Measurements from ENCODE around the gene DDX41. TPM values are rescaled to one million over a fixed set of nuclear protein-coding genes. Genes with fewer than 3 reads are reported as not detected.
"Not testable (repeated sequence)": the region's sequence is repeated elsewhere in the genome, so short reads cannot be mapped to it uniquely, and the experiment has no call there.

DDX41 gene
- total RNA-seq, 2 experiments from 2014 or later = 211 to 220 TPM

- DNase-seq = no peak
- H3K4me1 Mint-ChIP-seq = peaks cover 12% of the 10 kb centered on the region
- H3K4me3 Mint-ChIP-seq = no peak overlapping the region
- no peaks in the 10 kb centered on the region for H3K36me3 Mint-ChIP-seq
- H3K9me3 Mint-ChIP-seq = no peaks in the 10 kb centered on the region
- H3K27ac Mint-ChIP-seq = no peak overlapping the region
- no peaks in the 10 kb centered on the region for H3K27me3 Mint-ChIP-seq
These were observed 28.9 kb upstream of the DDX41 start for GRCh38 chr5:177545487-177546257.

GRCh38 chr5:177542816-177543465 is 26.2 kb upstream of the DDX41 start:
- H3K9me3 Mint-ChIP-seq = no peaks in the 10 kb centered on the region
- H3K4me3 Mint-ChIP-seq = no peak overlapping the region
- H3K27me3 Mint-ChIP-seq = no peaks in the 10 kb centered on the region
- DNase-seq = no peak
- H3K36me3 Mint-ChIP-seq = no peaks in the 10 kb centered on the region
- H3K4me1 Mint-ChIP-seq = peaks cover 7% of the 10 kb centered on the region
- H3K27ac Mint-ChIP-seq = no peak overlapping the region

- Mint-ChIP-seq H3K9me3 (no peaks in the 10 kb centered on the region), H3K4me1 (peaks cover 5% of the 10 kb centered on the region), H3K27me3 (no peaks in the 10 kb centered on the region), H3K4me3 (no peak overlapping the region), H3K36me3 (peaks cover under 1% of the 10 kb centered on the region), H3K27ac (no peak overlapping the region)
- no peak for DNase-seq
These were observed 23.7 kb upstream of the DDX41 start for GRCh38 chr5:177540438-177540837.

- no peak overlapping the region for H3K27ac Mint-ChIP-seq
- H3K27me3 Mint-ChIP-seq = no peaks in the 10 kb centered on the region
- H3K36me3 Mint-ChIP-seq = peaks cover 2% of the 10 kb centered on the region
- peaks cover 5% of the 10 kb centered on the region for H3K4me1 Mint-ChIP-seq
- DNase-seq = no peak
- no peaks in the 10 kb centered on the region for H3K9me3 Mint-ChIP-seq
- no peak overlapping the region for H3K4me3 Mint-ChIP-seq
These were observed 22.6 kb upstream of the DDX41 start for GRCh38 chr5:177539411-177539810.

GRCh38 chr5:177538876-177539275 is 22.1 kb upstream of the DDX41 start:
- DNase-seq = no peak
- no peaks in the 10 kb centered on the region for H3K9me3 Mint-ChIP-seq
- no peak overlapping the region for H3K4me3 Mint-ChIP-seq
- peaks cover 2% of the 10 kb centered on the region for H3K36me3 Mint-ChIP-seq
- H3K27me3 Mint-ChIP-seq = no peaks in the 10 kb centered on the region
- H3K27ac Mint-ChIP-seq = no peak overlapping the region
- H3K4me1 Mint-ChIP-seq = peaks cover 5% of the 10 kb centered on the region

DNA sequence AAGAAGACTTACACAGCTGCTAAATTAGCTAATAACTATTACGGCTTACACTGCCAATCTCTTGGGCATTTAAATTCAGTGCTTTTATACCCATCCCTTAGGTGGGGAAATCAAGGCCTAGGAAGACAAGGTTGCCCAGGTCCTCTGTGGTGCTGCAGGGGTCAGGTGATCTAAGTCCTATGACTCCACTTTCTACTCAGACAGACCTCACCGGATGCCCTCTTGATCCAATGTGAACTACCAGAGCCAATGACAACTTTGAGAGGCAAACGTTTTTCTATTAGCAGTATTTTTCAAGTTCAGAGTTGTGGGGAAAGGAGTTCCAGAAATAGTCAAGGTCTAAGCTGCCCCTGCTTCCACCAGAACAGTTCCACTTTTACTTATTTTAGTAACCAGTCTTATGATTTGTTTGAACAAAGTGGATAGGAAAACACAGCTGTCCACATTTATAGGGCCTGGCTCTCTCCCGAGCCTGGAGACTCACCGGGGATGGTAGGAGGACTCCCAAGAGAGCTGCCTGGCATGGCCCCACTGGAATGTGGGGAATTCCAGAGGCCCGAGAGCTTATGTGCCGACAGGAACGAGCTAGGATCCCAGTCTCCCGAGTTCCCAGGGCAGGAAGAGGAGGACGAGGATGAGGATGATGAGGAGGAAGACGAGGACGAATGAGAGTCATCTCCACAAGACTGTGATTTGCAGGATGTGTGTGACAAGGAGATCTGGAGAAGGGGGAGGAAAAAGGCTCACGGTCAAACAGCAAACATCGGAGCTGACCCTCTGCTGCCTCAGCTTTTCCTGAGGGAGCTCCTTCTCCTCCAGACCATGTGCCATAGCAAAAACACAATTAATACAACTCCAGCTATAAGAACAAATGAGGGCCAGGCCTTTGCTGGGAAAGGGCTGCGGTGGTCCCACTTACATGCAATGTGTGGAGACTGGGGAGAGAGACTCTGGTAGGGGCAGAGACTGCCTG is 20.9 kb upstream of the DDX41 start:
- no peaks in the 10 kb centered on the region for H3K9me3 Mint-ChIP-seq
- DNase-seq = no peak
- H3K36me3 Mint-ChIP-seq = peaks cover 2% of the 10 kb centered on the region
- no peaks in the 10 kb centered on the region for H3K4me1 Mint-ChIP-seq
- no peaks in the 10 kb centered on the region for H3K27me3 Mint-ChIP-seq
- no peak overlapping the region for H3K27ac Mint-ChIP-seq
- no peak overlapping the region for H3K4me3 Mint-ChIP-seq

- peaks cover 5% of the 10 kb centered on the region for H3K36me3 Mint-ChIP-seq
- H3K27me3 Mint-ChIP-seq = no peaks in the 10 kb centered on the region
- DNase-seq = no peak
- no peaks in the 10 kb centered on the region for H3K9me3 Mint-ChIP-seq
- H3K4me1 Mint-ChIP-seq = no peaks in the 10 kb centered on the region
- no peak overlapping the region for H3K27ac Mint-ChIP-seq
- H3K4me3 Mint-ChIP-seq = no peak overlapping the region
These were observed 19.6 kb upstream of the DDX41 start for GRCh38 chr5:177536386-177536785.

GRCh38 chr5:177535125-177535524 is 18.4 kb upstream of the DDX41 start:
- no peak overlapping the region for H3K4me3 Mint-ChIP-seq
- H3K27me3 Mint-ChIP-seq = no peaks in the 10 kb centered on the region
- H3K4me1 Mint-ChIP-seq = no peaks in the 10 kb centered on the region
- no peaks in the 10 kb centered on the region for H3K9me3 Mint-ChIP-seq
- no peak for DNase-seq
- no peak overlapping the region for H3K27ac Mint-ChIP-seq
- H3K36me3 Mint-ChIP-seq = peaks cover 8% of the 10 kb centered on the region

GRCh38 chr5:177534433-177534832 is 17.7 kb upstream of the DDX41 start:
- H3K9me3 Mint-ChIP-seq, DNase-seq, H3K36me3 Mint-ChIP-seq, H3K4me3 Mint-ChIP-seq, H3K27ac Mint-ChIP-seq, H3K27me3 Mint-ChIP-seq, H3K4me1 Mint-ChIP-seq: not testable (repeated sequence)

DNA sequence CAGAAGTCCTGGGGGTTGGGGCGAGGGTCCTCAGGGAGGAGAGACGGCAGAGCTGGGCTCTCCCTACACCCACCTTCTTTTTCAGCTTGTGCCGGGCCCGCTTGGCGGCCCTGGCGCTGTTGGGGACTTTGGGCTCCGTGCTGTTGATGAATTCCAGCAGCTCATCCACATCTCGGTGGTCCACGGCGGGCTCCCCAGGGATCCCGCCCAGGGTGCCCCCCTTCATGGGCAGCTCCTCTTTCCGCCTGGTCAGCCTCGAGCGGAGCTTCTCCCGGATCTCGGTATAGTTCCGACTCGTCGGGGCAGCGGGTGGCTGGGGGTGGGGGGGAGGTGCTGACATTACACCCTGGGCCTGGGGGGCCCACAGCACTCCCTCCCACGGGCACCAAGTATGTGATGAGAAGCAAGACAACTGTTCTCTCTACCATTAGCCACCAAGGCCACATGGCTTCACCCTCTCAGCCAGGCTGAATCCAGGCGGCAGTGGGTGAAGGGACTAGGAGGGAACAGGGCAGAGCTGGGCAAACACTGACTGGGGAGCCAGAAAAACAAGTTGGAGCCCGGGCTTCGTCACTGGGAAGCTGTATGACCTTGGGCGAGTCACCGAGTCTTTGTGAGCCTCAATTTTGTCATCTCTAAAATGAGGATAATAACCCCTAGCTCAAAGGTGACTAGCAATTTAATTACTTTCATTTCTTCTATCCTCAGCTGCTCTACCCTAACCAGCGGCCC is 14.6 kb upstream of the DDX41 start:
- Mint-ChIP-seq H3K36me3 (peaks cover 8% of the 10 kb centered on the region), H3K4me3 (no peak overlapping the region), H3K27me3 (no peaks in the 10 kb centered on the region), H3K27ac (no peak overlapping the region), H3K9me3 (no peaks in the 10 kb centered on the region), H3K4me1 (no peaks in the 10 kb centered on the region)
- no peak for DNase-seq

- Mint-ChIP-seq H3K4me1 (no peaks in the 10 kb centered on the region), H3K27me3 (no peaks in the 10 kb centered on the region), H3K9me3 (no peaks in the 10 kb centered on the region), H3K4me3 (no peak overlapping the region), H3K27ac (no peak overlapping the region), H3K36me3 (peaks cover 8% of the 10 kb centered on the region)
- DNase-seq = no peak
These were observed 13.9 kb upstream of the DDX41 start for GRCh38 chr5:177530638-177531037.

GRCh38 chr5:177529247-177530203 is 12.8 kb upstream of the DDX41 start:
- no peaks in the 10 kb centered on the region for H3K27me3 Mint-ChIP-seq
- H3K9me3 Mint-ChIP-seq = no peaks in the 10 kb centered on the region
- no peak overlapping the region for H3K27ac Mint-ChIP-seq
- no peaks in the 10 kb centered on the region for H3K4me1 Mint-ChIP-seq
- no peak for DNase-seq
- H3K36me3 Mint-ChIP-seq = peaks cover 6% of the 10 kb centered on the region
- H3K4me3 Mint-ChIP-seq = no peak overlapping the region

DNA sequence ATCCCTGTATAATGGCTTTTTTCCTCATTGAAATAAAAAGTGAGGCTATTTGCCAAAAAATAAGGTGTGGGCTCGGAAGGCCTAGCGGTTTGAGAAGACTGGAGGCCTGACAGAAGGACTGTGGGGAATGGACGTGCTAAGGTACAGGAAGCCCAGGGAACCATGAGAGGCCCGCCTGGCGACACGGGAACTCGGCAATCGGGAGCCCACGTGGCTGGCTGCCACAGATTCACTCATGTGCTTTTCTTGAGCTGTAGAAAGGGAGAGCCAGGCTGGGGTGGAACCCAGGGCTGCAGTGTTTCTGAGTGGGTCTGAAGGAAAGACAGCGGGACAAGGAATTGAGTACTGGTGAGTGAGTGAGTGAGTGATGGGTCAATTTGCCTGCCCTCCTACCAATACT is 11.9 kb upstream of the DDX41 start:
- H3K27ac Mint-ChIP-seq = no peak overlapping the region
- no peaks in the 10 kb centered on the region for H3K27me3 Mint-ChIP-seq
- H3K4me1 Mint-ChIP-seq = no peaks in the 10 kb centered on the region
- H3K4me3 Mint-ChIP-seq = no peak overlapping the region
- H3K36me3 Mint-ChIP-seq = peaks cover 6% of the 10 kb centered on the region
- no peak for DNase-seq
- no peaks in the 10 kb centered on the region for H3K9me3 Mint-ChIP-seq

DNA sequence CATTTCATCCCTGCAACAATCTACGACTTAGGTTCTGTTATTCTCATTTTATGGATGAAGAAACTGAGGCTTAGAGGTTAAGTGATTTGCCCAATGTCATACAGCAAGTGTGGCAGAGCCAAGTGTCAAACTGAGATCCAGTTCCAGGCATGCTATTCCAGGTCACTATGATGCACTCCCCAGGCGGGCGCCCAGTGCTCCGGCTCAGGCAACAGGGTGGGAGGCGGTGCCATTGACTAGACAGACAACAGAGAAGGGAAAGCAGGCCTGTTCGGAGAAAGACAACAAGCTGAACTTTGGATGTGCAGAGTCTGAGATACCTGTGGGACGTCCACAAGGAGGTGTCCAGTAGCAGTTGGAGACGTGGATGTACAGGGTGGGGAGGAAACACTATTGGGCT is 10.8 kb upstream of the DDX41 start:
- H3K4me3 Mint-ChIP-seq = no peak overlapping the region
- DNase-seq = no peak
- peaks cover 6% of the 10 kb centered on the region for H3K36me3 Mint-ChIP-seq
- H3K4me1 Mint-ChIP-seq = no peaks in the 10 kb centered on the region
- H3K27ac Mint-ChIP-seq = no peak overlapping the region
- no peaks in the 10 kb centered on the region for H3K9me3 Mint-ChIP-seq
- no peaks in the 10 kb centered on the region for H3K27me3 Mint-ChIP-seq
